H1 (cell line): Measurements from ENCODE around the gene SH3PXD2A.

Experiments
- CHD2 ChIP-seq: IDR thresholded peaks from 2 replicates; pipeline ENCODE4 v1.6.1; 2012; ENCODE audit warnings: low read length, improper control_type of control experiment
- EP300 ChIP-seq, 2 experiments: IDR thresholded peaks; 1 replicate in 1 of 2; 2 replicates in 1 of 2; pipeline ENCODE4 v1.6.1; 2011 to 2012; ENCODE audit warnings: low read depth in 2 of 2, low read length in 2 of 2, mild to moderate bottlenecking in 2 of 2, borderline replicate concordance in 1 of 2, inconsistent platforms in 1 of 2, moderate library complexity in 1 of 2
- HDAC6 ChIP-seq: IDR thresholded peaks from one replicate; pipeline ENCODE4 v1.7.1; 2012; ENCODE audit warnings: low read depth, mild to moderate bottlenecking, inconsistent platforms, low read length, moderate library complexity
- POLR2A ChIP-seq, 2 experiments: IDR thresholded peaks; 1 replicate in 1 of 2; 2 replicates in 1 of 2; pipeline ENCODE4 v1.6.1; 2011; ENCODE audit warnings: low read depth in 2 of 2, low read length in 2 of 2, mild to moderate bottlenecking in 2 of 2; ENCODE audit errors: control extremely low read depth in 1 of 2
- POU5F1 ChIP-seq: IDR thresholded peaks from 2 replicates; pipeline ENCODE4 v1.6.1; 2011; ENCODE audit warnings: low read depth, mild to moderate bottlenecking, low read length, moderate library complexity
- RAD21 ChIP-seq, 2 experiments: IDR thresholded peaks in 1 of 2; conservative IDR thresholded peaks in 1 of 2; 2 replicates each; pipeline ENCODE4 v1.6.1; 2011; ENCODE audit warnings: low read depth in 2 of 2, low read length in 2 of 2, improper control_type of control experiment in 1 of 2, inconsistent platforms in 1 of 2, mild to moderate bottlenecking in 1 of 2, moderate library complexity in 1 of 2
- SRF ChIP-seq: IDR thresholded peaks from 2 replicates; pipeline ENCODE4 v1.6.1; 2011; ENCODE audit warnings: mild to moderate bottlenecking, low read depth, low read length, moderate library complexity
- YY1 ChIP-seq: IDR thresholded peaks from 2 replicates; pipeline ENCODE4 v1.6.1; 2011; ENCODE audit warnings: low read depth, mild to moderate bottlenecking, low read length
- ZNF274 ChIP-seq: IDR thresholded peaks from 2 replicates; pipeline ENCODE4 v1.7.0; 2012; ENCODE audit warnings: low read length, borderline replicate concordance; ENCODE audit errors: extremely low read depth
- TF ChIP-seq, protein P1 (sequence below): IDR thresholded peaks from 2 replicates; pipeline ENCODE4 v1.6.1; 2011; ENCODE audit warnings: low read length, improper control_type of control experiment
- TF ChIP-seq, protein P2 (sequence below): IDR thresholded peaks from 2 replicates; pipeline ENCODE4 v1.6.1; 2012; ENCODE audit warnings: inconsistent platforms
- TF ChIP-seq, protein P3 (sequence below), 3 experiments: IDR thresholded peaks; 1 replicate in 2 of 3; 2 replicates in 1 of 3; pipeline versions ENCODE4 v1.5.1 to v1.6.1; 2011; ENCODE audit warnings: low read length in 3 of 3, mild to moderate bottlenecking in 3 of 3, inconsistent platforms in 2 of 3, low read depth in 1 of 3, moderate library complexity in 1 of 3; ENCODE audit not compliant: insufficient read depth in 1 of 3; ENCODE audit errors: control extremely low read depth in 1 of 3

DNA sequence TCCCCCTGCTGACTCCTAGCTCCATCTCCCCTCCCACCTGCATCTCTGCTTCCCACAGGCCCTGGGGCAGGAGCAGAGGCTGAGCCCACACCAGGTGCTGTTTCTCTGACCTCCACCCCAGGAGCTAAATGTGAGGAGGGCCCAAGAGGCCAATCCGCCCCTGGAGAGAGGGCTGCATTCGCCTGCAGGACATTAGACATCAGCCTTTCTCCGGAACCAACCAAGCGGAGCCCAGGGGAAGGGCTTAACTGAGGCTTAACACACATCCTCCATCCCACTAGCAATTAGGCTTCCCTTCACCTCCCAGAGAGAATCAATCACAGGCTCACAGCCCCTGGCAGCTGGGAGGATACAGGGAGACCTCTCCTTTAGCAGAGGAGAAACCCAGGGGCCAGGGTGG, 50.5 kb downstream of the SH3PXD2A start:
- TF ChIP-seq ZNF274 (no peak), POU5F1 (no peak), RAD21 (IDR thresholded peaks at IDR 0.05 in 1 of 2, conservative IDR thresholded peaks at IDR 0.05 in 1 of 2; ENCODE audit: low read depth in 2 of 2, low read length in 2 of 2) (no peak), EP300 (IDR thresholded peaks at IDR 0.05; ENCODE audit: borderline replicate concordance in 1 of 2, low read depth in 2 of 2, low read length in 2 of 2) (no peak), POLR2A (IDR thresholded peaks at IDR 0.05; ENCODE audit: control extremely low read depth in 1 of 2, low read depth in 2 of 2, low read length in 2 of 2) (no peak), HDAC6 (no peak), YY1 (no peak), SRF (no peak), CHD2 (no peak)
- TF ChIP-seq, protein P1, sequence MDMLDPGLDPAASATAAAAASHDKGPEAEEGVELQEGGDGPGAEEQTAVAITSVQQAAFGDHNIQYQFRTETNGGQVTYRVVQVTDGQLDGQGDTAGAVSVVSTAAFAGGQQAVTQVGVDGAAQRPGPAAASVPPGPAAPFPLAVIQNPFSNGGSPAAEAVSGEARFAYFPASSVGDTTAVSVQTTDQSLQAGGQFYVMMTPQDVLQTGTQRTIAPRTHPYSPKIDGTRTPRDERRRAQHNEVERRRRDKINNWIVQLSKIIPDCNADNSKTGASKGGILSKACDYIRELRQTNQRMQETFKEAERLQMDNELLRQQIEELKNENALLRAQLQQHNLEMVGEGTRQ, result no peak
- TF ChIP-seq, protein P2, sequence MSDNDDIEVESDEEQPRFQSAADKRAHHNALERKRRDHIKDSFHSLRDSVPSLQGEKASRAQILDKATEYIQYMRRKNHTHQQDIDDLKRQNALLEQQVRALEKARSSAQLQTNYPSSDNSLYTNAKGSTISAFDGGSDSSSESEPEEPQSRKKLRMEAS, result no peak
- TF ChIP-seq, protein P3, sequence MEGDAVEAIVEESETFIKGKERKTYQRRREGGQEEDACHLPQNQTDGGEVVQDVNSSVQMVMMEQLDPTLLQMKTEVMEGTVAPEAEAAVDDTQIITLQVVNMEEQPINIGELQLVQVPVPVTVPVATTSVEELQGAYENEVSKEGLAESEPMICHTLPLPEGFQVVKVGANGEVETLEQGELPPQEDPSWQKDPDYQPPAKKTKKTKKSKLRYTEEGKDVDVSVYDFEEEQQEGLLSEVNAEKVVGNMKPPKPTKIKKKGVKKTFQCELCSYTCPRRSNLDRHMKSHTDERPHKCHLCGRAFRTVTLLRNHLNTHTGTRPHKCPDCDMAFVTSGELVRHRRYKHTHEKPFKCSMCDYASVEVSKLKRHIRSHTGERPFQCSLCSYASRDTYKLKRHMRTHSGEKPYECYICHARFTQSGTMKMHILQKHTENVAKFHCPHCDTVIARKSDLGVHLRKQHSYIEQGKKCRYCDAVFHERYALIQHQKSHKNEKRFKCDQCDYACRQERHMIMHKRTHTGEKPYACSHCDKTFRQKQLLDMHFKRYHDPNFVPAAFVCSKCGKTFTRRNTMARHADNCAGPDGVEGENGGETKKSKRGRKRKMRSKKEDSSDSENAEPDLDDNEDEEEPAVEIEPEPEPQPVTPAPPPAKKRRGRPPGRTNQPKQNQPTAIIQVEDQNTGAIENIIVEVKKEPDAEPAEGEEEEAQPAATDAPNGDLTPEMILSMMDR (IDR thresholded peaks at IDR 0.05; ENCODE audit: control extremely low read depth in 1 of 3, insufficient read depth in 1 of 3, low read depth in 1 of 3, low read length in 3 of 3), result no peak
